Spinal cord (tissue), 10 donors: ENCODE measurements around the gene MXRA5. TPM values are rescaled to one million over a fixed set of nuclear protein-coding genes. Genes with fewer than 3 reads are reported as not detected.
A peak's percentile ranks its signal among the peaks of the same experiment; 100 is the strongest.
"Not testable (repeated sequence)": the region's sequence is repeated elsewhere in the genome, so short reads cannot be mapped to it uniquely, and the experiment has no call there.

Source experiments
- DNase-seq, 6 donors: peaks; one replicate each; pipeline versions ENCODE4 v3.0.0 to v3.0.0-alpha.2; 2013 to 2015; ENCODE audit warnings: low spot score in 6 of 6, low read depth in 4 of 6
- H3K27ac ChIP-seq: one replicate; pipeline ENCODE4 v1.5.1; 2013; ENCODE audit warnings: low read depth, low read length, control low read depth
- H3K27me3 ChIP-seq: one replicate; pipeline ENCODE4 v1.6.1; 2013; ENCODE audit warnings: low read length; ENCODE audit not compliant: control insufficient read depth, insufficient read depth
- H3K36me3 ChIP-seq: one replicate; pipeline ENCODE4 v1.6.1; 2013; ENCODE audit warnings: low read length; ENCODE audit not compliant: control insufficient read depth, insufficient read depth
- H3K4me1 ChIP-seq: one replicate; pipeline ENCODE4 v1.6.1; 2013; ENCODE audit warnings: low read length; ENCODE audit not compliant: control insufficient read depth, insufficient read depth
- H3K4me3 ChIP-seq: one replicate; pipeline ENCODE4 v1.5.1; 2013; ENCODE audit warnings: low read depth, low read length, control low read depth
- H3K9me3 ChIP-seq: one replicate; pipeline ENCODE4 v1.6.1; 2013; ENCODE audit warnings: low read length; ENCODE audit not compliant: control insufficient read depth, insufficient read depth
- WGBS: methylation state at CpG from one replicate; pipeline ENCODE4 v1.1.5; 2013; ENCODE audit warnings: missing lambda C conversion rate; ENCODE audit not compliant: insufficient coverage; 5-methylcytosine and 5-hydroxymethylcytosine counted together
- polyA plus RNA-seq, 2 donors: library from polyadenylated mRNA; unstranded; fragments of 120-200 nt; gene quantifications; one replicate each; pipeline ENCODE4 v1.2.1, GENCODE V29; 2013; ENCODE audit not compliant: insufficient read length in 2 of 2
- total RNA-seq, 2 donors: library from RNA; depleted of rRNA in 1 of 2; stranded (reverse); fragments of 120-200 nt in 1 of 2; fragments of >200 nt in 1 of 2; gene quantifications; one replicate each; pipeline versions ENCODE4 v1.2.3 to v1.2.4, GENCODE V29; 2013 to 2014
- donor health status: healthy.

The MXRA5 gene
- total and polyA plus RNA-seq, 4 donors = 7.0 to 53.6 (median 23.0) TPM

GRCh38 chrX:3345281-3346191 lies 916 bp downstream of the MXRA5 start:
- peak overlapping the region; percentile 50 for H3K4me3 ChIP-seq
- peaks cover 42% of the 10 kb centered on the region for H3K27me3 ChIP-seq
- H3K4me1 ChIP-seq = peaks cover 18% of the 10 kb centered on the region
- H3K9me3 ChIP-seq = peaks cover 1% of the 10 kb centered on the region
- WGBS = under 1% methylated on average over 65 of the region's 68 CpGs
- peak overlapping the region; percentile 75 for H3K27ac ChIP-seq
- DNase-seq = peak in 3 of 6 donors; percentile 21 to 57 (median 28)
- no peaks in the 10 kb centered on the region for H3K36me3 ChIP-seq

- H3K4me3 ChIP-seq, H3K36me3 ChIP-seq, H3K9me3 ChIP-seq, H3K27ac ChIP-seq, DNase-seq: not testable (repeated sequence)
- Histone ChIP-seq H3K4me1 (peaks cover 18% of the 10 kb centered on the region), H3K27me3 (peaks cover 42% of the 10 kb centered on the region)
- WGBS = 14% methylated on average over 21 of the region's 24 CpGs
Measured at GRCh38 chrX:3343569-3343968, 2.9 kb downstream of the MXRA5 start.

- WGBS = no CpG with 5 or more reads among the region's 1 CpG
- Histone ChIP-seq H3K9me3 (peaks cover 1% of the 10 kb centered on the region), H3K4me3 (no peak overlapping the region), H3K27ac (no peak overlapping the region), H3K27me3 (peaks cover 21% of the 10 kb centered on the region), H3K36me3 (no peaks in the 10 kb centered on the region), H3K4me1 (peaks cover 5% of the 10 kb centered on the region)
- DNase-seq = no peak
Measured at GRCh38 chrX:3340016-3340415, 6.4 kb downstream of the MXRA5 start.

- Histone ChIP-seq H3K4me3 (no peak overlapping the region), H3K36me3 (no peaks in the 10 kb centered on the region), H3K27ac (no peak overlapping the region), H3K9me3 (no peaks in the 10 kb centered on the region), H3K4me1 (no peaks in the 10 kb centered on the region), H3K27me3 (peaks cover 3% of the 10 kb centered on the region)
- peak in 1 of 6 donors; percentile 11 for DNase-seq
- WGBS = 80% methylated on average over 5 of the region's 7 CpGs
Measured at GRCh38 chrX:3326681-3327080, 19.8 kb downstream of the MXRA5 start.

- no peak for DNase-seq
- no peaks in the 10 kb centered on the region for H3K4me1 ChIP-seq
- H3K27ac ChIP-seq = no peak overlapping the region
- H3K9me3 ChIP-seq = no peaks in the 10 kb centered on the region
- 93% methylated on average over 4 of the region's 7 CpGs for WGBS
- H3K4me3 ChIP-seq = no peak overlapping the region
- H3K36me3 ChIP-seq = peaks cover 9% of the 10 kb centered on the region
- no peaks in the 10 kb centered on the region for H3K27me3 ChIP-seq
Measured at GRCh38 chrX:3320471-3321046, 25.9 kb downstream of the MXRA5 start.

GRCh38 chrX:3317191-3317718 lies 29.2 kb downstream of the MXRA5 start:
- WGBS = 72% methylated on average over 47 of the region's 47 CpGs

GRCh38 chrX:3312109-3312508 lies 34.3 kb downstream of the MXRA5 start:
- H3K4me3 ChIP-seq = no peak overlapping the region
- no peak overlapping the region for H3K27ac ChIP-seq
- no peaks in the 10 kb centered on the region for H3K4me1 ChIP-seq
- peaks cover 5% of the 10 kb centered on the region for H3K36me3 ChIP-seq
- no peaks in the 10 kb centered on the region for H3K9me3 ChIP-seq
- no peak for DNase-seq
- no CpG with 5 or more reads among the region's 2 CpGs for WGBS
- no peaks in the 10 kb centered on the region for H3K27me3 ChIP-seq

More at GRCh38 chrX:3317191-3317718, 29.2 kb downstream of the MXRA5 start:
- Histone ChIP-seq H3K9me3 (no peaks in the 10 kb centered on the region), H3K36me3 (peaks cover 9% of the 10 kb centered on the region), H3K27me3 (no peaks in the 10 kb centered on the region), H3K27ac (no peak overlapping the region), H3K4me1 (no peaks in the 10 kb centered on the region), H3K4me3 (no peak overlapping the region)
- no peak for DNase-seq

- no peak overlapping the region for H3K4me3 ChIP-seq
- DNase-seq = no peak
- H3K27ac ChIP-seq = no peak overlapping the region
- H3K36me3 ChIP-seq = no peaks in the 10 kb centered on the region
- 20% methylated on average over 1 of the region's 1 CpG for whole genome bisulfite sequencing
- H3K9me3 ChIP-seq = no peaks in the 10 kb centered on the region
- no peaks in the 10 kb centered on the region for H3K4me1 ChIP-seq
- H3K27me3 ChIP-seq = no peaks in the 10 kb centered on the region
Measured at GRCh38 chrX:3307881-3308280, 38.6 kb downstream of the MXRA5 start.

GRCh38 chrX:3299636-3300035 lies 46.8 kb downstream of the MXRA5 start:
- Histone ChIP-seq H3K4me3 (no peak overlapping the region), H3K36me3 (no peaks in the 10 kb centered on the region), H3K27ac (no peak overlapping the region), H3K4me1 (no peaks in the 10 kb centered on the region), H3K9me3 (no peaks in the 10 kb centered on the region), H3K27me3 (no peaks in the 10 kb centered on the region)
- no peak for DNase-seq
- WGBS = no CpG with 5 or more reads among the region's 1 CpG
